ENCODE measurements around the gene ZSCAN10.
A peak's percentile ranks its signal among the peaks of the same experiment; 100 is the strongest.

DNA sequence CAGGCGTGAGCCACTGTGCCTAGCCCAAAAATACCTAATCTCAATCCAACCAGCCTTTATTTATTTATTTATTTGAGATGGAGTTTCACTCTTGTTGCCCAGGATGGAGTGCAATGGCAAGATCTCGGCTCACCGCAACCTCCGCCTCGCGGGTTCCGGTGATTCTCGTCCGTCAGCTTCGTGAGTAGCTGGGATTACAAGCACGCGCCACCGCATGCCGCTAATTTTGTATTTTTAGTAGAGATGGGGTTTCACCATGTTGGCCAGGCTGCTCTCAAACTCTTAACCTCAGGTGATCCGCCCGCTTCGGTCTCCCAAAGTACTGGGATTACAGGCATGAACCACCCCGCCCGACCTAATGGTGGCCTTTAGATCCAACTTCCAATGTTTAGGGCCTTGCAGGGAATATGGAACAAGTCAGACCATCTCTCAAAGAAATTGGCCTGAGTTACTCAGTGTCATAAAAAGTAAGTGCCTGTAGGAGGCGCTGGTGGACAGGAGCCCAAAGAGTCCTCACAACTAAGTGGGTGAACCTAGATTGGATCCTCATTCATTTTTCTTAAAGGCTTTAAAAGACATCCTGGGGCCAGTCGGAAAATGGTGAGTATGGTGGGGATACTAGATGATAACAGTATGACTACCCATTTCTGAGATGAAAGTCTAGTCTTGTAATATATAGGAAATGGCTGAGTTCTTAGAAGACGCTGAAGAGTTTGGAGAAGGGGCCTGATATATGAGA is 4.6 kb downstream of the ZSCAN10 start:
- TF ChIP-seq, protein P1, sequence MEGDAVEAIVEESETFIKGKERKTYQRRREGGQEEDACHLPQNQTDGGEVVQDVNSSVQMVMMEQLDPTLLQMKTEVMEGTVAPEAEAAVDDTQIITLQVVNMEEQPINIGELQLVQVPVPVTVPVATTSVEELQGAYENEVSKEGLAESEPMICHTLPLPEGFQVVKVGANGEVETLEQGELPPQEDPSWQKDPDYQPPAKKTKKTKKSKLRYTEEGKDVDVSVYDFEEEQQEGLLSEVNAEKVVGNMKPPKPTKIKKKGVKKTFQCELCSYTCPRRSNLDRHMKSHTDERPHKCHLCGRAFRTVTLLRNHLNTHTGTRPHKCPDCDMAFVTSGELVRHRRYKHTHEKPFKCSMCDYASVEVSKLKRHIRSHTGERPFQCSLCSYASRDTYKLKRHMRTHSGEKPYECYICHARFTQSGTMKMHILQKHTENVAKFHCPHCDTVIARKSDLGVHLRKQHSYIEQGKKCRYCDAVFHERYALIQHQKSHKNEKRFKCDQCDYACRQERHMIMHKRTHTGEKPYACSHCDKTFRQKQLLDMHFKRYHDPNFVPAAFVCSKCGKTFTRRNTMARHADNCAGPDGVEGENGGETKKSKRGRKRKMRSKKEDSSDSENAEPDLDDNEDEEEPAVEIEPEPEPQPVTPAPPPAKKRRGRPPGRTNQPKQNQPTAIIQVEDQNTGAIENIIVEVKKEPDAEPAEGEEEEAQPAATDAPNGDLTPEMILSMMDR (IDR thresholded peaks at IDR 0.05): peak in 2 of 4 experiments; percentile 22 to 41
- TF ChIP-seq POLR2A (IDR thresholded peaks at IDR 0.05): no peak
- no peak for TF ChIP-seq EP300 (IDR thresholded peaks at IDR 0.05)
- TF ChIP-seq POLR2AphosphoS5 (IDR thresholded peaks at IDR 0.05): no peak

All from gastroesophageal sphincter (tissue), 3 donors.